Trophoblast cell (in vitro differentiated cells and primary cell): ENCODE data around the gene ADGRB3.

Experiments used
- DNase-seq, 2 donors: peaks; one replicate each; pipeline ENCODE4 v3.0.0-alpha.2; 2016
- H2AFZ ChIP-seq: 2 replicates; pipeline ENCODE4 v1.6.1; 2013; ENCODE audit warnings: low read length, moderate library complexity, mild to moderate bottlenecking; ENCODE audit not compliant: insufficient read depth, poor library complexity
- H2AK5ac ChIP-seq: 2 replicates; pipeline ENCODE4 v1.6.1; 2013; ENCODE audit warnings: mild to moderate bottlenecking, low read length
- H2BK120ac ChIP-seq: 2 replicates; pipeline ENCODE4 v1.6.1; 2013; ENCODE audit warnings: low read length, mild to moderate bottlenecking, moderate library complexity; ENCODE audit not compliant: insufficient read depth, poor library complexity
- H2BK12ac ChIP-seq: 2 replicates; pipeline ENCODE4 v1.6.1; 2013; ENCODE audit warnings: mild to moderate bottlenecking, low read length, moderate library complexity
- H2BK5ac ChIP-seq: 2 replicates; pipeline ENCODE4 v1.6.1; 2013; ENCODE audit warnings: low read length, low read depth, moderate library complexity, mild to moderate bottlenecking; ENCODE audit not compliant: poor library complexity
- H3K14ac ChIP-seq: 2 replicates; pipeline ENCODE4 v1.6.1; 2013; ENCODE audit warnings: mild to moderate bottlenecking, low read length
- H3K18ac ChIP-seq: 2 replicates; pipeline ENCODE4 v1.6.1; 2013; ENCODE audit warnings: mild to moderate bottlenecking, low read length
- H3K23ac ChIP-seq: 2 replicates; pipeline ENCODE4 v1.6.1; 2013; ENCODE audit warnings: low read length
- H3K27ac ChIP-seq: 2 replicates; pipeline ENCODE4 v1.5.1; 2013; ENCODE audit warnings: low read depth, mild to moderate bottlenecking, inconsistent platforms, low read length, moderate library complexity
- H3K27me3 ChIP-seq: 2 replicates; pipeline ENCODE4 v1.6.1; 2013; ENCODE audit warnings: inconsistent platforms, mild to moderate bottlenecking, low read length, moderate library complexity; ENCODE audit not compliant: insufficient read depth
- H3K36me3 ChIP-seq, 2 experiments: 1 replicate in 1 of 2; 2 replicates in 1 of 2; pipeline ENCODE4 v1.6.1; 2013; ENCODE audit warnings: low read length in 2 of 2, mild to moderate bottlenecking in 2 of 2, moderate library complexity in 1 of 2; ENCODE audit not compliant: insufficient read depth in 2 of 2, control insufficient read depth in 1 of 2
- H3K4ac ChIP-seq: 2 replicates; pipeline ENCODE4 v1.6.1; 2013; ENCODE audit warnings: low read depth, mild to moderate bottlenecking, low read length, moderate library complexity
- H3K4me1 ChIP-seq, 2 experiments: 1 replicate in 1 of 2; 2 replicates in 1 of 2; pipeline ENCODE4 v1.6.1; 2013; ENCODE audit warnings: low read length in 2 of 2, mild to moderate bottlenecking in 2 of 2, moderate library complexity in 1 of 2; ENCODE audit not compliant: insufficient read depth in 2 of 2, control insufficient read depth in 1 of 2
- H3K4me2 ChIP-seq: 2 replicates; pipeline ENCODE4 v1.6.1; 2013; ENCODE audit warnings: inconsistent platforms, mild to moderate bottlenecking, low read length, moderate library complexity
- H3K4me3 ChIP-seq: 2 replicates; pipeline ENCODE4 v1.5.1; 2013; ENCODE audit warnings: mild to moderate bottlenecking, low read depth, low read length, inconsistent platforms
- H3K79me1 ChIP-seq: one replicate; pipeline ENCODE4 v1.6.1; 2013; ENCODE audit warnings: low read length
- H3K79me2 ChIP-seq: 2 replicates; pipeline ENCODE4 v1.6.1; 2013; ENCODE audit warnings: low read length, mild to moderate bottlenecking; ENCODE audit not compliant: control insufficient read depth, insufficient read depth, poor library complexity
- H3K9ac ChIP-seq: 2 replicates; pipeline ENCODE4 v1.6.1; 2013; ENCODE audit warnings: mild to moderate bottlenecking, low read length
- H3K9me3 ChIP-seq: 2 replicates; pipeline ENCODE4 v1.6.1; 2013; ENCODE audit warnings: low read depth, mild to moderate bottlenecking, control low read depth, inconsistent platforms, low read length; ENCODE audit not compliant: insufficient read depth
- H4K12ac ChIP-seq: 2 replicates; pipeline ENCODE4 v1.6.1; 2013; ENCODE audit warnings: low read depth, mild to moderate bottlenecking, low read length, moderate library complexity
- H4K8ac ChIP-seq: 2 replicates; pipeline ENCODE4 v1.6.1; 2013; ENCODE audit warnings: low read depth, mild to moderate bottlenecking, low read length, moderate library complexity
- H4K91ac ChIP-seq: one replicate; pipeline ENCODE4 v1.6.1; 2013; ENCODE audit warnings: low read depth, mild to moderate bottlenecking, low read length, moderate library complexity
- WGBS: extraction: QIAGEN DNeasy Blood & Tissue Kit; methylation state at CpG from one replicate; pipeline ENCODE4 v1.1.7; 2013; ENCODE audit warnings: missing lambda C conversion rate; ENCODE audit not compliant: insufficient read length, insufficient coverage; ENCODE audit errors: extremely low coverage; 5-methylcytosine and 5-hydroxymethylcytosine counted together

The ADGRB3 gene

GRCh38 chr6:68695403-68695802 is 60.3 kb downstream of the ADGRB3 start:
- no CpG with 5 or more reads among the region's 4 CpGs for WGBS
- Histone ChIP-seq H2AK5ac (no peak overlapping the region), H2AFZ (no peak overlapping the region)

GRCh38 chr6:68695838-68696237 is 60.8 kb downstream of the ADGRB3 start:
- Histone ChIP-seq H2AFZ (no peak overlapping the region), H2BK120ac (no peak overlapping the region), H3K4me1 (no peaks in the 10 kb centered on the region), H4K91ac (no peak overlapping the region), H3K23ac (no peak overlapping the region), H3K9ac (no peak overlapping the region), H3K27ac (no peak overlapping the region), H3K14ac (no peak overlapping the region), H3K79me2 (no peaks in the 10 kb centered on the region), H3K9me3 (no peaks in the 10 kb centered on the region), H3K4ac (no peak overlapping the region), H2BK12ac (no peak overlapping the region), H3K4me2 (no peak overlapping the region), H3K36me3 (no peaks in the 10 kb centered on the region), H2AK5ac (no peak overlapping the region), H4K8ac (no peak overlapping the region), H3K79me1 (no peaks in the 10 kb centered on the region), H2BK5ac (no peak overlapping the region), H4K12ac (no peak overlapping the region), H3K4me3 (no peak overlapping the region), H3K18ac (no peak overlapping the region), H3K27me3 (no peaks in the 10 kb centered on the region)
- no peak for DNase-seq
- no CpG with 5 or more reads among the region's 6 CpGs for WGBS

More at GRCh38 chr6:68695403-68695802, 60.3 kb downstream of the ADGRB3 start:
- Histone ChIP-seq H3K4ac (no peak overlapping the region), H2BK12ac (no peak overlapping the region), H2BK120ac (no peak overlapping the region), H3K9me3 (no peaks in the 10 kb centered on the region), H2BK5ac (no peak overlapping the region), H3K9ac (no peak overlapping the region), H3K4me2 (no peak overlapping the region), H3K18ac (no peak overlapping the region), H3K23ac (no peak overlapping the region), H3K27ac (no peak overlapping the region), H3K36me3 (no peaks in the 10 kb centered on the region), H3K14ac (no peak overlapping the region), H3K79me1 (no peaks in the 10 kb centered on the region), H4K12ac (no peak overlapping the region), H3K79me2 (no peaks in the 10 kb centered on the region), H3K27me3 (no peaks in the 10 kb centered on the region), H4K91ac (no peak overlapping the region), H3K4me1 (no peaks in the 10 kb centered on the region), H3K4me3 (no peak overlapping the region), H4K8ac (no peak overlapping the region)
- DNase-seq, result no peak

DNA sequence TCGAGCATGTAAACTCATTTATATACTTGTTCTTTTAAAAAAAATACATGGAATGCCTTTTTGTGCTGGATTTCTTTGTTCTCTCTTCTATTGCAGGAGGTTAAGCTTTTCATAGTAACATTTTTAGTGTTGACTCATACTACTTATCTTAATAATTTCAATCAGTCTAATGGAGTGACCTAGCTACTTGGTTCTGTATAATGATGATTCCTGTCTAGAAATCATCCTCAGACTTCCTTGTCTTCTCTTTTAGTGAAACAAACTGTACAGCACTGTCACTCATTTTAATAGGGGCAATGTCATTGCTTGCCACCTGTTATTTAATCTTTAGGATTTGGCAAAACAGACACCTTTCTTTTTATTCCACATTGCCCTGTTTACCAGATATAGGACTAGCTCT is 62.3 kb downstream of the ADGRB3 start:
- H3K4ac ChIP-seq, result no peak overlapping the region
- no peaks in the 10 kb centered on the region for H3K9me3 ChIP-seq
- H3K18ac ChIP-seq, result no peak overlapping the region
- no peak overlapping the region for H2BK12ac ChIP-seq
- no peak overlapping the region for H4K91ac ChIP-seq
- DNase-seq, result no peak
- WGBS, result no CpG with 5 or more reads among the region's 1 CpG
- no peak overlapping the region for H3K27ac ChIP-seq
- no peak overlapping the region for H2BK5ac ChIP-seq
- H3K9ac ChIP-seq, result no peak overlapping the region
- no peak overlapping the region for H2BK120ac ChIP-seq
- no peak overlapping the region for H2AFZ ChIP-seq
- H3K4me1 ChIP-seq, result no peaks in the 10 kb centered on the region
- no peaks in the 10 kb centered on the region for H3K36me3 ChIP-seq
- H3K14ac ChIP-seq, result no peak overlapping the region
- H3K79me1 ChIP-seq, result no peaks in the 10 kb centered on the region
- no peak overlapping the region for H3K23ac ChIP-seq
- H3K4me2 ChIP-seq, result no peak overlapping the region
- H3K79me2 ChIP-seq, result no peaks in the 10 kb centered on the region
- H4K12ac ChIP-seq, result no peak overlapping the region
- H4K8ac ChIP-seq, result no peak overlapping the region
- H3K27me3 ChIP-seq, result no peaks in the 10 kb centered on the region
- H3K4me3 ChIP-seq, result no peak overlapping the region
- H2AK5ac ChIP-seq, result no peak overlapping the region

DNA sequence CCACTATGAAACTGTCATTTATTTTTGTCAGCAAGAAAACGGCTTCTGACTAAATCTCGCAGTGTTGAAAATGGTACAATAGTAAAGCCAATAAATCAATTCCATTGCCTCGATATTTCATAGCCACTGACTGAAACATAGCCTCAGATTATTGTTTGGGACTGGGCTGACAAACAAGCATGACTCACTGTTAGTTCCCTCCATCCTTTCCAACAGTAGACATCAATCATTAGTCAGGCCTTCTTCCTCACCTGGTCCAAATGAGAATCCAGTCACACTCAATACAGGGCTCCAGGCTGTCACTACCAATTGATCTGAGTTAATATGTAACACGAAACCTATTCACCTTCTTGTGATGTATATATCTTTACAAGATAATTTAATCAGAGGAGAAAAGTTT is 66.1 kb downstream of the ADGRB3 start:
- no peak for DNase-seq
- Histone ChIP-seq H3K27ac (no peak overlapping the region), H2BK5ac (no peak overlapping the region), H3K23ac (no peak overlapping the region), H3K4me1 (no peaks in the 10 kb centered on the region), H3K14ac (no peak overlapping the region), H3K79me2 (no peaks in the 10 kb centered on the region), H4K8ac (no peak overlapping the region), H4K12ac (no peak overlapping the region), H3K4me3 (no peak overlapping the region), H4K91ac (no peak overlapping the region), H3K4me2 (no peak overlapping the region), H2BK12ac (no peak overlapping the region), H3K27me3 (no peaks in the 10 kb centered on the region), H3K79me1 (no peaks in the 10 kb centered on the region), H3K18ac (no peak overlapping the region), H2AFZ (no peak overlapping the region), H3K9me3 (no peaks in the 10 kb centered on the region), H3K4ac (no peak overlapping the region), H3K36me3 (no peaks in the 10 kb centered on the region), H3K9ac (no peak overlapping the region), H2AK5ac (no peak overlapping the region), H2BK120ac (no peak overlapping the region)
- no CpG with 5 or more reads among the region's 4 CpGs for WGBS
